AG04450 (cell line): ENCODE data around the gene C17orf75. TPM values are rescaled to one million over a fixed set of nuclear protein-coding genes. Genes with fewer than 3 reads are reported as not detected.

Experiments used
- CTCF ChIA-PET: fragments of 300-600, 350-600 bp; formaldehyde crosslinking; extraction: SDS; loops from one replicate; lab custom pipeline; 2022; ENCODE audit warnings: antibody characterized with exemption, inconsistent platforms; lab: Charles Lee
- POLR2A ChIA-PET: fragments of 350-600 bp; formaldehyde crosslinking; extraction: SDS; loops from one replicate; lab custom pipeline; 2021; ENCODE audit warnings: antibody characterized with exemption, inconsistent platforms; lab: Yijun Ruan, JAX
- DNase-seq: peaks from one replicate; pipeline ENCODE4 v3.0.0-alpha.2; 2011; ENCODE audit warnings: low read depth, low spot score
- H3K27ac ChIP-seq: one replicate; pipeline ENCODE4 v1.5.1; 2012; ENCODE audit warnings: low read depth, low read length, control low read depth
- H3K27me3 ChIP-seq: one replicate; pipeline ENCODE4 v1.6.0; 2012; ENCODE audit warnings: low read length; ENCODE audit not compliant: control insufficient read depth, insufficient read depth
- H3K4me3 ChIP-seq: 2 replicates; pipeline ENCODE4 v1.5.1; 2011; ENCODE audit warnings: mild to moderate bottlenecking, low read depth, low read length, control low read depth
- H3K9me3 ChIP-seq: 2 replicates; pipeline ENCODE4 v1.5.1; 2012; ENCODE audit warnings: low read length; ENCODE audit not compliant: control insufficient read depth, insufficient read depth
- polyA plus RNA-seq: library from polyadenylated mRNA; depleted of rRNA; stranded (reverse); fragments of >200 nt; gene quantifications from 2 replicates; pipeline ENCODE4 v1.2.3, GENCODE V29; 2011
- TF ChIP-seq, protein P1 (sequence below): IDR thresholded peaks from 2 replicates; pipeline ENCODE4 v1.5.1; 2011; ENCODE audit warnings: low read depth, low read length, control low read depth, inconsistent platforms

The C17orf75 gene
- polyA plus RNA-seq, 1 experiment, result 19.1 TPM

DNA sequence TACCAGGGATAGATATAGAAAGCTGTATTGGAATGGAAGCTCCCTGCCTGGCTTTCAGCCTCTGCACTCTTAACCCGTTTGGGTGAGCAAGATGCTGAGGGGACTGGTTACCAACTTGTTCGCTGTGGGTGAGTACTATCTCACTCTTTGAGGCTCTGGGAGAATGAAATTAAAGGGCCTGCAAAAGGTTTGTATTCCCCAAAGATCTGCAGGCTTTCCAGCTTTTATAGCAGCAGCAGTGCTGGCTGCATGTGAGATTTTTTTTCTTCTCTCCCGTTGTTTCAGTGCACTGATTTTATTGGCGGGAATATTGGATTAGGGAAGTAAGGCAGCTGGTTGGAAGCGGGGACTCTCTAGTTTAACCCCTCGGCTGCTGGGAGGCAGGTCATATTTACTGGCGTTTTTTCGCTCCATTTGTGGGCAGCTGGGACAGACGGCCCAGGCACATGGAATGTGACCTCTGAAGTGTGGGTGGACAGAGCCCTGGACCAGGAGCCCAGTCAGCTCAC, 30.9 kb downstream of the C17orf75 start:
- Histone ChIP-seq H3K27ac (no peak overlapping the region), H3K27me3 (peaks cover 32% of the 10 kb centered on the region), H3K9me3 (no peaks in the 10 kb centered on the region), H3K4me3 (no peak overlapping the region)
- ChIA-PET POLR2A (interaction anchor here (0.6 kb wide), 1 partner anchor 340 kb away, joined by 7 read pairs; no protein-coding TSS in a partner anchor), CTCF (interaction anchor here (1.3 to 1.5 kb wide), 2 partner anchors 9 to 58 kb away, joined by 5 to 6 read pairs; no protein-coding TSS in a partner anchor)
- DNase-seq, result no peak
- TF ChIP-seq, protein P1, sequence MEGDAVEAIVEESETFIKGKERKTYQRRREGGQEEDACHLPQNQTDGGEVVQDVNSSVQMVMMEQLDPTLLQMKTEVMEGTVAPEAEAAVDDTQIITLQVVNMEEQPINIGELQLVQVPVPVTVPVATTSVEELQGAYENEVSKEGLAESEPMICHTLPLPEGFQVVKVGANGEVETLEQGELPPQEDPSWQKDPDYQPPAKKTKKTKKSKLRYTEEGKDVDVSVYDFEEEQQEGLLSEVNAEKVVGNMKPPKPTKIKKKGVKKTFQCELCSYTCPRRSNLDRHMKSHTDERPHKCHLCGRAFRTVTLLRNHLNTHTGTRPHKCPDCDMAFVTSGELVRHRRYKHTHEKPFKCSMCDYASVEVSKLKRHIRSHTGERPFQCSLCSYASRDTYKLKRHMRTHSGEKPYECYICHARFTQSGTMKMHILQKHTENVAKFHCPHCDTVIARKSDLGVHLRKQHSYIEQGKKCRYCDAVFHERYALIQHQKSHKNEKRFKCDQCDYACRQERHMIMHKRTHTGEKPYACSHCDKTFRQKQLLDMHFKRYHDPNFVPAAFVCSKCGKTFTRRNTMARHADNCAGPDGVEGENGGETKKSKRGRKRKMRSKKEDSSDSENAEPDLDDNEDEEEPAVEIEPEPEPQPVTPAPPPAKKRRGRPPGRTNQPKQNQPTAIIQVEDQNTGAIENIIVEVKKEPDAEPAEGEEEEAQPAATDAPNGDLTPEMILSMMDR, result no peak

DNA sequence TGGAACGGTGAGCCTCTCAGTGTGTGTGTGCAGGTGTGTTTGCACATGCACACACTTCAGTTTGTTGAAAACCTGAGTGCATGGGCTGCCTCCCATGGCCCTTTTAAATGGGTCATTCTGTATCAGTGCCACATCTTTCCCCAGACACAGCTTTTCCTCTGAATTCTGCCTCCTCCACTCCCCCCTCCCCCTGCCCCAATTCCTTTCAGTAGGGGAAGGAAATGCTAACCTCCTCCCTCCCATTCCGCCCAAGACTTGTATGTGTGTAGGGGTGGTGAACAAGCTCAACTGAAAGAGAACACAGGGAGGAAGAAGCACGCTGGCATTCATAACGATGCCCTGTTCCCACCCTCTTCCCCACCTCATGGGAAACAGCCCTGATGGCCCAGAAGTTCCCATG, 34.3 kb downstream of the C17orf75 start:
- DNase-seq, result no peak
- POLR2A ChIA-PET, result no interaction called here
- H3K9me3 ChIP-seq, result no peaks in the 10 kb centered on the region
- TF ChIP-seq, protein P1, result no peak
- H3K27ac ChIP-seq, result no peak overlapping the region
- H3K4me3 ChIP-seq, result no peak overlapping the region
- CTCF ChIA-PET, result no interaction called here
- H3K27me3 ChIP-seq, result peaks cover 18% of the 10 kb centered on the region

DNA sequence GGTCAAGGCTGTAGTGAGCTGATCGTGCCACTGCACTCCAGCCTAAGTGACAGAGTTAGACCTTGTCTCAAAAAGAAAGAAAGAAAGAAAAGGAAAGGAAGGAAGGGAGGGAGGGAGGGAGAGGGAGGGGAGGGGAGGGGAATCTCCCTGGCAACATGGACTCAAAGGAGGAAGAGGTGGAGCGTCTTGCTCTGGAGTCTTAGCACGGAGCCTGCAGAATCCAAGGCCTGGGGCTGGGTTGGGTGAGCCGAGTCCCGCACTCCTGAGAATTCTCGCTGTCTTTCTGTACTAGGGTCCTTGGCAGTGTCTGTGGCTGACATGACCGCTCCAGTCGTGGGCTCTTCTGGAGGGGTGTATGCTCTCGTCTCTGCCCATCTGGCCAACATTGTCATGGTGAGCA, 36.9 kb downstream of the C17orf75 start:
- no peak overlapping the region for H3K27ac ChIP-seq
- DNase-seq, result no peak
- CTCF ChIA-PET, result no interaction called here
- peaks cover 18% of the 10 kb centered on the region for H3K27me3 ChIP-seq
- no peaks in the 10 kb centered on the region for H3K9me3 ChIP-seq
- TF ChIP-seq, protein P1, result no peak
- POLR2A ChIA-PET, result no interaction called here
- H3K4me3 ChIP-seq, result no peak overlapping the region

DNA sequence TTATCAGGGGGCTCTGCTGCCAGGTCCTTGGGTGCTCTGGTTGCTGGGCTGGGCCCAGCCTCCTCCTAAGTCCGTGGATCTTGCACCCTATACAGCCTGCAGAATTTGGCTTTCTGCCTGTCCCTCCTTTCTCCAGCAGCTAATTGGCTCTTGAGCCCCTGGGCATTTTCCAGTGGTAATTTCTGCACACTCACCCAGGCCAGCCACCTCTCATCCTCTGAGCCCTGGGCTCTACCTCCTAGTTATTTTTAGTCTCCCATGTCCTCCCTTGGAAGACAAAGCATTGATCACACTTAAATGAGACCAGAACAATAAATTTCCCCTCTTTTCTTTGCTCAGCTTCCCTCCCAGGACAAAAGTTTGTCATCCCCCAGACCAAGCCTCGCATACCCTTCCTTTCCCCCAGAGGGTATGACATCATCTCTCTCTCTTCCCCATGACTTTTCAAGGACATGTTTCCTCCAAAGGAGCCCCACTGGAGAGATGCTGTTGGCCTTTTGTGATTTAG, 38.1 kb downstream of the C17orf75 start:
- TF ChIP-seq, protein P1, result no peak
- ChIA-PET POLR2A (no interaction called here), CTCF (no interaction called here)
- DNase-seq, result no peak
- no peaks in the 10 kb centered on the region for H3K9me3 ChIP-seq
- H3K27ac ChIP-seq, result no peak overlapping the region
- H3K27me3 ChIP-seq, result peaks cover 22% of the 10 kb centered on the region
- H3K4me3 ChIP-seq, result no peak overlapping the region

DNA sequence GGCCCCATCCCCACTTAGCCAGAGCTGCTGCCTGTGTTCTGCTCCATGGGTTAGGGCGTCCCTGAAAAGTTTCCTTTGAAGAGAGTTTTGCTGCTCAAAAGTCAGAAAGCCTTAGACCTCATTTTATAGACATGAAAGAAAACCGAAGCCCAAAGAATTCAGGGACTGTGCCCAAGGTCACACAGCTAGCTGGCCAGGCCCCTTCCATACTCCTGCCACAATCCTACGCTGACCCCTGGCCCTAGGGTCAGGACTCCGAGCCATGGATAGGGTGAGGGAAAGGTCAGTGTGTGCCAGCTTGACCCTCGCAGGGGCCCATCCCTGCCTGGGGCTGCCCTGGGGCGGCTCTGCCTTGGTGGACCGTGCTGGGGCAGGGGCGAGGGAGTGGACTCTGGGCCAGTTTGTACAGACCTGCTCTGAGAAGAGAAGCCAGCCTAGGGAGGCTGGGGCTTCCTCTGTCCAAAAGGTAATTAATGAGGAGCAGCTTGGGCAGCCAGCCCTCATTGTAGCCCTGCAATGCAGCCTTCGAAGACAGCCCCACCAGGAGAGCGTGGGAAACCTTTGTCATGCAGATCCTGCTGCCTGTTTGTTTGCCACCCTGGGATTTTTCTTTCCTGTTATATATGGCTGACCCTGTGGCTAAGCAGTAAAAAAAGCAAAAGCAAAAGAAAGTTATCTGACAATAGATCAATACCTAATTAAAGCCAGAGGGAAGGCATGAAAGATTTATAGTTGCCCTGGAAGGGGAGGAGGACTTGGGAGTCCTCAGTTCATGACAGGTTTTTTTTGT, 38.9 kb downstream of the C17orf75 start:
- H3K4me3 ChIP-seq, result no peak overlapping the region
- H3K27me3 ChIP-seq, result peaks cover 15% of the 10 kb centered on the region
- no peak for DNase-seq
- no peaks in the 10 kb centered on the region for H3K9me3 ChIP-seq
- CTCF ChIA-PET, result no interaction called here
- POLR2A ChIA-PET, result no interaction called here
- H3K27ac ChIP-seq, result no peak overlapping the region
- TF ChIP-seq, protein P1, result no peak
